ENCODE data around the gene SLC2A4. TPM values are rescaled to one million over a fixed set of nuclear protein-coding genes. Genes with fewer than 3 reads are reported as not detected.

The SLC2A4 gene
- polyA plus RNA-seq, 4 donors: 0.31 to 5.0 (median 1.2) TPM

DNA sequence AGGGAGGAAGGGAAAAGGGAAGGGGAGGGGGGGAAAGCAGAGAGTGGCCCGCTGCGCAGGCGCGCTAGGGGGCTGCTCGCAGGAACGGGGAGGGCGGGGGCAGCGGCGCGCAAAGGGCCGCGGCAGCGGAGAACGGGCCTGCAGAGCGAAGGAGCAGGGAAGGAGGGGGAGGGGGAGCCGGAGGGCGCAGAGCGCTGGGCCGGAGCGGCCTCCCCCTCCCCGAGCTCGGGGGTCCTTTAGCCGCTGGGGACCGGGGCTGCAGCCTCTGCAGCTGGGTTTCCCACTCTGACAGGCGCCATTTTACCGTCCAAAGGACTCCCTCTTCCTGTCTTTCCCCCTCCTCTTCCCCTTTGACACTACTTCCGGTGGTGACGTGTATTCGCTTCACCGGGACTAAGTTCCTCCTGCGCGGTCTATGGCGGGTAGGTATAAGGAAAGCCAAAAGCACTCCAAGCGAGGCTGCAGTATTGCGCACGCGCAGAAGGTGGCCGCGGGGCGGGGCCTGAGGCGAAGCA is 29.8 kb upstream of the SLC2A4 start, which contains the start of gene CTDNEP1:
Gene CTDNEP1 (minus strand): TSS at position 74 of the 515 bp plus-strand sequence. CDS start 438 bp downstream, outside the sequence.
- H3K4me3 ChIP-seq (ENCODE audit: low read depth in 1 of 3, low read length in 3 of 3): peak within 1 kb of the TSS; percentile 79 to 95 (median 90)
- peak within 1 kb of the TSS; percentile 94 to 100 (median 100) for H3K27ac ChIP-seq (ENCODE audit: low read depth in 1 of 3, low read length in 2 of 3)
- DNase-seq (peak; percentile 100), FAIRE-seq (no peak)
- peaks cover 10 to 35% (median 11%) of the 10 kb centered on the region in 3 donors for H3K4me1 ChIP-seq (ENCODE audit: control insufficient read depth in 3 of 3, insufficient read depth in 2 of 3, low read depth in 1 of 3, low read length in 2 of 3)
- WGBS, 3 donors: 0 to 1% (median 1%) methylated on average over 18 to 41 of the region's 41 CpGs
- peaks cover 0 to 41% (median 2%) of the 10 kb centered on the region in 3 donors for H3K36me3 ChIP-seq (ENCODE audit: control insufficient read depth in 3 of 3, insufficient read depth in 2 of 3, low read depth in 1 of 3, low read length in 3 of 3)
- no peaks in the 10 kb centered on the region for H3K27me3 ChIP-seq (ENCODE audit: control insufficient read depth in 3 of 3, insufficient read depth in 3 of 3, low read length in 3 of 3)
- H3K9me3 ChIP-seq (ENCODE audit: control insufficient read depth in 2 of 2, insufficient read depth in 1 of 2, low read depth in 1 of 2, low read length in 1 of 2): no peaks in the 10 kb centered on the region

- no peaks in the 10 kb centered on the region for H3K27me3 ChIP-seq (ENCODE audit: control insufficient read depth in 3 of 3, insufficient read depth in 3 of 3, low read length in 3 of 3)
- DNase-seq: peak; percentile 93 to 97
- peak within 1 kb of the TSS; percentile 94 to 100 (median 100) for H3K27ac ChIP-seq (ENCODE audit: low read depth in 1 of 3, low read length in 2 of 3)
- no peak for FAIRE-seq
- peaks cover 10 to 42% (median 11%) of the 10 kb centered on the region in 3 donors for H3K4me1 ChIP-seq (ENCODE audit: control insufficient read depth in 3 of 3, insufficient read depth in 2 of 3, low read depth in 1 of 3, low read length in 2 of 3)
- H3K4me3 ChIP-seq (ENCODE audit: low read depth in 1 of 3, low read length in 3 of 3): peak within 1 kb of the TSS; percentile 79 to 95 (median 90)
- H3K9me3 ChIP-seq (ENCODE audit: control insufficient read depth in 2 of 2, insufficient read depth in 1 of 2, low read depth in 1 of 2, low read length in 1 of 2): no peaks in the 10 kb centered on the region
- WGBS, 3 donors: 0 to 1% (median 0%) methylated on average over 54 to 55 of the region's 55 CpGs
- H3K36me3 ChIP-seq (ENCODE audit: control insufficient read depth in 3 of 3, insufficient read depth in 2 of 3, low read depth in 1 of 3, low read length in 3 of 3): peaks cover 0 to 42% (median 3%) of the 10 kb centered on the region in 3 donors
Measured at GRCh38 chr17:7252176-7253043, 29.1 kb upstream of the SLC2A4 start, which contains the start of gene ELP5. Gene ELP5 (plus strand): TSS chr17:7252215. CDS start chr17:7252551, 336 bp downstream.

DNA sequence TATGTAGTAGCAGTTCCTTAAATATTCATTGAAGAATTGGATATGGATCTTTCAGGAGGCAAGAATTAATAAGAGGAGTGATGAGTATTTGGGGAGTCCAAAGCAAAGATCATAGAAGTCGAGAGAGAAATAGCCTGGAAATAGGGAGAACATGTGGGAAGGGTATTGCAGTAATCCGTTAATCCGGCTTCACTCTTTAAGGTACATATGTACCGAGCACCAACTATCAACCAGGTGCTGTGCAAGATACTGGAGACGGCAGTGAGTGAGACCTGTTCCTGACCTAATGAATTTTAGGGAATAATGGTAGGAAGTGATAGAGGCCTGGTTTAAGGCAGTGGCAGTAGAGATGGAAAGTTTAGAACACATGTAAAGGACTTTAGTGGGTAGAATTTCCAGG is 28.4 kb upstream of the SLC2A4 start:
- no peak for FAIRE-seq

GRCh38 chr17:7254511-7254910 is 27.0 kb upstream of the SLC2A4 start:
- no peaks in the 10 kb centered on the region for H3K9me3 ChIP-seq (ENCODE audit: control insufficient read depth in 2 of 2, insufficient read depth in 1 of 2, low read depth in 1 of 2, low read length in 1 of 2)
- DNase-seq (no peak), FAIRE-seq (no peak)
- H3K4me1 ChIP-seq (ENCODE audit: control insufficient read depth in 3 of 3, insufficient read depth in 2 of 3, low read depth in 1 of 3, low read length in 2 of 3): peaks cover 6 to 51% (median 6%) of the 10 kb centered on the region in 3 donors
- H3K27ac ChIP-seq (ENCODE audit: low read depth in 1 of 3, low read length in 2 of 3): no peak overlapping the region
- H3K36me3 ChIP-seq (ENCODE audit: control insufficient read depth in 3 of 3, insufficient read depth in 2 of 3, low read depth in 1 of 3, low read length in 3 of 3): peaks cover 0 to 50% (median 3%) of the 10 kb centered on the region in 3 donors
- H3K27me3 ChIP-seq (ENCODE audit: control insufficient read depth in 3 of 3, insufficient read depth in 3 of 3, low read length in 3 of 3): no peaks in the 10 kb centered on the region
- H3K4me3 ChIP-seq (ENCODE audit: low read depth in 1 of 3, low read length in 3 of 3): no peak overlapping the region
- 72 to 88% (median 79%) methylated on average over 4 of the region's 4 CpGs for WGBS, 3 donors

More for the DNA sequence above, 28.4 kb upstream of the SLC2A4 start:
- no peaks in the 10 kb centered on the region for H3K9me3 ChIP-seq (ENCODE audit: control insufficient read depth in 2 of 2, insufficient read depth in 1 of 2, low read depth in 1 of 2, low read length in 1 of 2)
- no peaks in the 10 kb centered on the region for H3K27me3 ChIP-seq (ENCODE audit: control insufficient read depth in 3 of 3, insufficient read depth in 3 of 3, low read length in 3 of 3)
- H3K27ac ChIP-seq (ENCODE audit: low read depth in 1 of 3, low read length in 2 of 3): peak overlapping the region; percentile 43 to 100 (median 94)
- WGBS, 3 donors: 18 to 58% (median 40%) methylated on average over 5 of the region's 5 CpGs
- peak overlapping the region in 2 of 3 donors; percentile 46 to 79 for H3K4me3 ChIP-seq (ENCODE audit: low read depth in 1 of 3, low read length in 3 of 3)
- peaks cover 0 to 49% (median 3%) of the 10 kb centered on the region in 3 donors for H3K36me3 ChIP-seq (ENCODE audit: control insufficient read depth in 3 of 3, insufficient read depth in 2 of 3, low read depth in 1 of 3, low read length in 3 of 3)
- DNase-seq: no peak
- peaks cover 10 to 48% (median 11%) of the 10 kb centered on the region in 3 donors for H3K4me1 ChIP-seq (ENCODE audit: control insufficient read depth in 3 of 3, insufficient read depth in 2 of 3, low read depth in 1 of 3, low read length in 2 of 3)

- Histone ChIP-seq H3K9me3 (ENCODE audit: control insufficient read depth in 2 of 2, insufficient read depth in 1 of 2, low read depth in 1 of 2, low read length in 1 of 2) (no peaks in the 10 kb centered on the region), H3K36me3 (ENCODE audit: control insufficient read depth in 3 of 3, insufficient read depth in 2 of 3, low read depth in 1 of 3, low read length in 3 of 3) (peaks cover 0 to 63% (median 5%) of the 10 kb centered on the region in 3 donors), H3K4me1 (ENCODE audit: control insufficient read depth in 3 of 3, insufficient read depth in 2 of 3, low read depth in 1 of 3, low read length in 2 of 3) (peaks cover 0 to 46% (median 0%) of the 10 kb centered on the region in 3 donors), H3K27ac (ENCODE audit: low read depth in 1 of 3, low read length in 2 of 3) (peak overlapping the region in 2 of 3 donors; percentile 64 to 99), H3K4me3 (ENCODE audit: low read depth in 1 of 3, low read length in 3 of 3) (no peak overlapping the region), H3K27me3 (ENCODE audit: control insufficient read depth in 3 of 3, insufficient read depth in 3 of 3, low read length in 3 of 3) (peaks cover 0 to 3% (median 0%) of the 10 kb centered on the region in 3 donors)
- DNase-seq (no peak), FAIRE-seq (no peak)
- 80 to 86% (median 85%) methylated on average over 8 of the region's 8 CpGs for WGBS, 3 donors
Measured at GRCh38 chr17:7256766-7257456, 24.6 kb upstream of the SLC2A4 start.

- Histone ChIP-seq H3K4me1 (ENCODE audit: control insufficient read depth in 3 of 3, insufficient read depth in 2 of 3, low read depth in 1 of 3, low read length in 2 of 3) (peaks cover 0 to 48% (median 0%) of the 10 kb centered on the region in 3 donors), H3K27ac (ENCODE audit: low read depth in 1 of 3, low read length in 2 of 3) (peak overlapping the region; percentile 93 to 99 (median 99)), H3K9me3 (ENCODE audit: control insufficient read depth in 2 of 2, insufficient read depth in 1 of 2, low read depth in 1 of 2, low read length in 1 of 2) (no peaks in the 10 kb centered on the region), H3K36me3 (ENCODE audit: control insufficient read depth in 3 of 3, insufficient read depth in 2 of 3, low read depth in 1 of 3, low read length in 3 of 3) (peaks cover 0 to 65% (median 5%) of the 10 kb centered on the region in 3 donors), H3K4me3 (ENCODE audit: low read depth in 1 of 3, low read length in 3 of 3) (peak overlapping the region in 2 of 3 donors; percentile 76 to 89), H3K27me3 (ENCODE audit: control insufficient read depth in 3 of 3, insufficient read depth in 3 of 3, low read length in 3 of 3) (peaks cover 0 to 6% (median 0%) of the 10 kb centered on the region in 3 donors)
- FAIRE-seq: no peak
- 22 to 67% (median 37%) methylated on average over 7 of the region's 7 CpGs for WGBS, 3 donors
- peak; percentile 97 to 99 for DNase-seq
Measured at GRCh38 chr17:7258731-7259554, 22.6 kb upstream of the SLC2A4 start.

GRCh38 chr17:7259555-7259889 is 22.0 kb upstream of the SLC2A4 start:
- no peak for FAIRE-seq
- H3K4me3 ChIP-seq (ENCODE audit: low read depth in 1 of 3, low read length in 3 of 3): peak overlapping the region in 2 of 3 donors; percentile 76 to 89
- WGBS, 3 donors: 27 to 63% (median 53%) methylated on average over 6 of the region's 6 CpGs
- DNase-seq: no peak
- peaks cover 0 to 6% (median 0%) of the 10 kb centered on the region in 3 donors for H3K27me3 ChIP-seq (ENCODE audit: control insufficient read depth in 3 of 3, insufficient read depth in 3 of 3, low read length in 3 of 3)
- peaks cover 0 to 61% (median 5%) of the 10 kb centered on the region in 3 donors for H3K36me3 ChIP-seq (ENCODE audit: control insufficient read depth in 3 of 3, insufficient read depth in 2 of 3, low read depth in 1 of 3, low read length in 3 of 3)
- peaks cover 0 to 46% (median 0%) of the 10 kb centered on the region in 3 donors for H3K4me1 ChIP-seq (ENCODE audit: control insufficient read depth in 3 of 3, insufficient read depth in 2 of 3, low read depth in 1 of 3, low read length in 2 of 3)
- H3K27ac ChIP-seq (ENCODE audit: low read depth in 1 of 3, low read length in 2 of 3): peak overlapping the region; percentile 93 to 99 (median 99)
- no peaks in the 10 kb centered on the region for H3K9me3 ChIP-seq (ENCODE audit: control insufficient read depth in 2 of 2, insufficient read depth in 1 of 2, low read depth in 1 of 2, low read length in 1 of 2)

All from small intestine (tissue), 7 donors.